ENCODE results near the gene NEK6.

- TF ChIP-seq POLR2A (IDR thresholded peaks at IDR 0.05) (no peak), CTCF (IDR thresholded peaks at IDR 0.05) (no peak)
These were observed 120.0 kb downstream of the NEK6 start for GRCh38 chr9:124377551-124378406.

Measured in body of pancreas (tissue), 4 donors.